ENCODE results near the gene PBXIP1. TPM values are rescaled to one million over a fixed set of nuclear protein-coding genes. Genes with fewer than 3 reads are reported as not detected.

The PBXIP1 gene
- total and polyA plus RNA-seq, 2 donors from 2014 or later, result 83.9 to 115 TPM

DNA sequence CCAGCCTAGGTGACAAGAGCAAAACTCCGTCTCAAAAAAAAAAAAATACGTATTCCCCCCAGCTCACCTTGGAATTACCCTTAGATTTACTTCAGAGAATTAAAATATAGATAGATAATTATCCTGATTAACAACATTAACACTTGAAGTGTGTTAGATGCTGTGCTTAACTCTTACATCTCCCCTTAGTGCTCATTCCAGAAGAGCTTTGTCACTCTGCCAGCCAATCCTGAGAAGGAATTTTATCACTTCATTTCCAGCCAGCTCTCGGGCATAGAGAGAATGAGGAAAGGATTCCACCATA, 16.3 kb upstream of the PBXIP1 start:
- peak overlapping the region in 2 of 3 donors; percentile 44 to 83 for H3K4me3 ChIP-seq (ENCODE audit: low read length in 3 of 3)
- peak overlapping the region in 1 of 3 donors; percentile 83 for H3K9ac ChIP-seq (ENCODE audit: low read length in 3 of 3)
- peaks cover 0 to 11% (median 11%) of the 10 kb centered on the region in 3 donors for H3K36me3 ChIP-seq (ENCODE audit: control insufficient read depth in 2 of 3, insufficient read depth in 3 of 3, low read length in 3 of 3)
- no peak for TF ChIP-seq CTCF (IDR thresholded peaks at IDR 0.05; ENCODE audit: borderline replicate concordance, extremely low read depth, insufficient read depth)
- H3K27me3 ChIP-seq (ENCODE audit: control insufficient read depth, insufficient read depth, low read length), result no peaks in the 10 kb centered on the region
- DNase-seq, result no peak
- H3K4me1 ChIP-seq (ENCODE audit: control insufficient read depth in 2 of 3, insufficient read depth in 2 of 3, low read depth in 1 of 3, low read length in 3 of 3), result peaks cover 7 to 30% (median 24%) of the 10 kb centered on the region in 3 donors
- intact Hi-C loops (cut with DNase I), result no loop called here
- peak overlapping the region; percentile 96 to 98 for H3K27ac ChIP-seq (ENCODE audit: low read depth in 2 of 2, low read length in 2 of 2)
- no peaks in the 10 kb centered on the region for H3K9me3 ChIP-seq (ENCODE audit: control insufficient read depth in 2 of 3, insufficient read depth in 1 of 3, low read length in 3 of 3)
- no peak for FAIRE-seq

DNA sequence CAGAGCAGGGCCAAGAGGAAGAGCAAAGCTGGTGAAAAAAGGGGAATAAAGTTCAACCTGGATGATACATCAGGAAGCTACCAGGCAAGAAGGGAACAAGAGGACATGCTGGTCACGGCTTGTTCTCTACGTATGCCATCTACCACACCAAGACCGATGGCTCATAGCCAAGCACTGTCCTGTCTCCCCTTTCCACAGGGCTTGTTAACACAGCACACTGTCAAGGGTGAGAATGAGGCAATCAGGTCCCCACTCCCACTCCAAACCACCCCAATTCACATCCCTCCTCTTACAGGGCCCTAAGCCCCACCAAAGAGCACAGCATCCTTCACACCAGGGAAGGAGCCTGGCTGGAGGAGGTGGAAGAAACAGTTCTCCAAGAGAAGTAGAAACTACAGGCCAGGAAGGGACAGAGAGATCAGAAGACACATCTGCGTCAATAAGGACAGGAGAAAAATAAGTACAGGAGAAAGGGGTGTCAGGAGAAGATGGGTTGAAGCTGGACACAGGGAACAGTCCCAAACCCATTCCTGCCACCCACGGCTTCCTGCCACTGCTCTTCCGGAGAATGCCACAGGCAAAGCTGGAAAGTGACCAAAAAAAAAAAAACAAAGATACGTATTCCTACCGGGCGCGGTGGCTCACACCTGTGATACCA, 15.6 kb upstream of the PBXIP1 start:
- H3K9ac ChIP-seq (ENCODE audit: low read length in 3 of 3), result peak overlapping the region in 2 of 3 donors; percentile 52 to 78
- H3K4me1 ChIP-seq (ENCODE audit: control insufficient read depth in 2 of 3, insufficient read depth in 2 of 3, low read depth in 1 of 3, low read length in 3 of 3), result peaks cover 7 to 28% (median 24%) of the 10 kb centered on the region in 3 donors
- H3K4me3 ChIP-seq (ENCODE audit: low read length in 3 of 3), result peak overlapping the region; percentile 4 to 42 (median 42)
- H3K27ac ChIP-seq (ENCODE audit: low read depth in 2 of 2, low read length in 2 of 2), result peak overlapping the region; percentile 95 to 98
- no peak for TF ChIP-seq CTCF (IDR thresholded peaks at IDR 0.05; ENCODE audit: borderline replicate concordance, extremely low read depth, insufficient read depth)
- peak in 2 of 5 donors; percentile 52 to 57 for DNase-seq
- intact Hi-C loops (cut with DNase I), result no loop called here
- FAIRE-seq, result no peak
- peaks cover 0 to 18% (median 17%) of the 10 kb centered on the region in 3 donors for H3K36me3 ChIP-seq (ENCODE audit: control insufficient read depth in 2 of 3, insufficient read depth in 3 of 3, low read length in 3 of 3)
- H3K9me3 ChIP-seq (ENCODE audit: control insufficient read depth in 2 of 3, insufficient read depth in 1 of 3, low read length in 3 of 3), result no peaks in the 10 kb centered on the region
- no peaks in the 10 kb centered on the region for H3K27me3 ChIP-seq (ENCODE audit: control insufficient read depth, insufficient read depth, low read length)

DNA sequence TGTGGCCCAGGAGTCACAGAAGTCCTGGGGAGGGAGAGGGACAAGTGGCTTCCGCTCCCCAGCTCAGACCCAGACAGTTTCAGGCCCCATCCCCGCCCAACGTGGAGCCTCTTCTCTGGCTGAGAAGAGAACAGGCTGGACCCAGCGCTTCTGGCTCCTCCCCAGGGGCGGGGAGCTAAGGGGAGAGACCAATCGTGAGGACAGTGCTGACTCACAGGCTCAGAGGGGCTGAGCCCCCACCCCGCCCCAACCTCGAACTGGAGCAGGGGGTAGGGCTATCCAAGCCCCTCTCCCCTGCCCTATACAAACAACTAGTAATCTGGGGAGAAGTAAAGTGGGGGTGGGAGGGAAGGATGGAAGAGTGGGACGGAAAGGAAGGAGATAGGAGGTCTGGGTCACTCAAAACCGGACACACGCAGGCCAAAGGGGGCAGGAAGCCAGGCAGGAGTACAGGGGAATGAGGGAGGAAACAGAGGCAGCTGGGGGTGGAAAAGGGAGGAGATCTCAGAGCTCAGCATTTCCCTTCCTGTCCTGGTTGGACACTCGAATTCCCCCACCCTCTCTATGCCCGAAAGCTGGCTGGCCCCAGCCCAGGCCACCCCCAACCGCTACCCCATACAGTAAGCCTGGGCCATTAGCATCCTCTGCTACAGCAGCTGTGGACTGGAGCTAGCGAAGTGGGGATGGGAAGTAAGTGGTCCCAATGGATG, 14.9 kb upstream of the PBXIP1 start, which contains the start of gene SHC1:
Gene SHC1 (minus strand): TSS at position 117 of the 710 bp plus-strand sequence. CDS start 221 bp downstream, outside the sequence.
- H3K9ac ChIP-seq (ENCODE audit: low read length in 3 of 3), result peak within 1 kb of the TSS in 2 of 3 donors; percentile 52 to 78
- H3K36me3 ChIP-seq (ENCODE audit: control insufficient read depth in 2 of 3, insufficient read depth in 3 of 3, low read length in 3 of 3), result peaks cover 0 to 25% (median 19%) of the 10 kb centered on the region in 3 donors
- peaks cover 7 to 24% (median 23%) of the 10 kb centered on the region in 3 donors for H3K4me1 ChIP-seq (ENCODE audit: control insufficient read depth in 2 of 3, insufficient read depth in 2 of 3, low read depth in 1 of 3, low read length in 3 of 3)
- peak; percentile 85 to 98 (median 93) for DNase-seq
- no peaks in the 10 kb centered on the region for H3K9me3 ChIP-seq (ENCODE audit: control insufficient read depth in 2 of 3, insufficient read depth in 1 of 3, low read length in 3 of 3)
- peak within 1 kb of the TSS; percentile 42 for H3K4me3 ChIP-seq (ENCODE audit: low read length in 3 of 3)
- peak within 1 kb of the TSS; percentile 95 to 98 for H3K27ac ChIP-seq (ENCODE audit: low read depth in 2 of 2, low read length in 2 of 2)
- no peaks in the 10 kb centered on the region for H3K27me3 ChIP-seq (ENCODE audit: control insufficient read depth, insufficient read depth, low read length)
- FAIRE-seq, result no peak
- intact Hi-C loops (cut with DNase I), result no loop called here
- TF ChIP-seq CTCF (IDR thresholded peaks at IDR 0.05; ENCODE audit: borderline replicate concordance, extremely low read depth, insufficient read depth), result no peak
